ENCODE data around the gene TSHZ2.

Gene TSHZ2

GRCh38 chr20:53064935-53065334, 92.8 kb downstream of the TSHZ2 start:
- no peak for DNase-seq (ENCODE audit: low spot score)

GRCh38 chr20:53068241-53068640, 96.1 kb downstream of the TSHZ2 start:
- DNase-seq (ENCODE audit: low spot score), result no peak

DNA sequence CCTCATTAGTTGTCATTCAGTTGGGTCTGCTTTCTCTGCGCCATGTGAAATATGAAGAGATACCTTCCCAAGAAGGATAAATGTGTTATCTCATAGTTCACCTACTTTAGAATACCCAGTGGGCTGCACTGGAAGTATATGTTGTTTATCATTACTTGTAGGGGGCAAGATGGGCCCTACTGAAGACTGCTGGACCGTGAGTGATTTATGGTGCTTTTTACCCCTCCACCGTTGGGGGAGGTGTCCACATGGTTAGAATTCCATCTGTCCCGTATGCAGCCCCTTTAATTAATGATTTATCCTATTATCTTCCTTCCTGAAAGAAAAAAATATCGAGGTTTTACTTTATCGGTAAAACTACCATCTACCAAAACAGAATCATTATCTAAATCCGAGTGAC, 97.0 kb downstream of the TSHZ2 start:
- no peak for DNase-seq (ENCODE audit: low spot score)

DNA sequence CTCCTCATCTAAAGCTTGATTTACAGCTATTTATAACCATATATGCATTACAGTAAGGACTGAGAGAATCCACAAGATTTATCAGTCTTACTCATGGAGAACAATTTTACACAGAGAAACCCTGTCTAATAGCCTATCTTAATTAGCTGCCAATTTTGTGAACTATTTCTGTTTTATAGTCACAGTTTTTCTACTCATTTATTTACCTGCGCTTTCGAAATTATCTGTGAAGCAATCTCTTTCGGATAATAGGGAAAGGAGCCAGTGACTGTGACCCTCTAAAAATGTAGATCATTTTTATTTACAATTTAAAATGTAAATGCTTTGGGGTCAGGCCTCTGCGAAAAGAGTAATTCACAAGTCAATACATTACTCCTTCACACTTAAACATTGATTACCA, 98.1 kb downstream of the TSHZ2 start:
- DNase-seq (ENCODE audit: low spot score), result no peak

GRCh38 chr20:53070706-53071392, 98.7 kb downstream of the TSHZ2 start:
- DNase-seq (ENCODE audit: low spot score), result no peak

DNA sequence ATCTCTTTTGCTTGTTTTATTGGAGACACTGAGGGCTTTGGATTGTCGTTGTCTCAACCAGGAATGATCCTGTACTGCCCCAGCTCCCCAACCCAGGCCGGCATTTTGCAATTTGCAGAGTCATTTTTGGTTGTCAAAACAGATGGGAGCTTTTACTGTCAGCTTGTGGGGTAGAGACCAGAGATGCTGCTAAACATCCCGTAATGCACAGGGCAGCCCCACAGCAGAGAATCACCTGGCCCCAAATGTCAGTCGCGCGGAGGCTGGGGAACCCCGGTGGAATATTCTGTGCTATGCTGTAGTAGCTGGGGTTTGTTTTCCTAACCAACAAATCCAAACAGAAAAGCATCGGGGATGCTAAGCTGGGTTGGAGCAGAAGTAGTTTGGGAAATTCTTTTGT, 99.7 kb downstream of the TSHZ2 start:
- DNase-seq (ENCODE audit: low spot score), result no peak

DNA sequence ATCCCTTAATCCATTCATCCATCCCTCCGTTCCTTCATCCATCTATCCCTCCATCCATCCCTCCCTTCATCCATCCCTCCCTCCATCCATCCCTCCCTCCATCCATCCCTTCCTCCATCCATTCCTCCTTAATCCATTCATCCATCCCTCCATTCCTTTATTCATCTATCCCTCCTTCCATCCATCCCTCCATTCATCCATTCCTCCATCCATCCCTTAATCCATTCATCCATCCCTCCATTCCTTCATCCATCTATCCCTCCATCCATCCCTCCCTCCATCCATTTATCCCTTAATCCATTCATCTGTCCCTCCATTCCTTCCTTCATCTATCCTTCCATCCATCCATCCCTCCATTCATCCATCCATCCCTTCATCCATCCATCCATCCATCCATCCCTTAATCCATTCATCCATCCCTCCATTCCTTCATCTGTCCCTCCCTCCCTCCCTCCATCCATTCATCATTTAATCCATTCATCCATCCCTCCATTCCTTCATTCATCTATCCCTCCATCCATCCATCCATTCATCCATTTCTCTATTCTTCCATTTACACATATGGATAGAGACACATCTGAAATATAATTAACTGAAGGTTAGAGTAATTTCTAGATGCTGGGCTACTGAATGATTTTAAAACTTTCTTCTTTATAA, 100.9 kb downstream of the TSHZ2 start:
- no peak for DNase-seq (ENCODE audit: low spot score)

DNA sequence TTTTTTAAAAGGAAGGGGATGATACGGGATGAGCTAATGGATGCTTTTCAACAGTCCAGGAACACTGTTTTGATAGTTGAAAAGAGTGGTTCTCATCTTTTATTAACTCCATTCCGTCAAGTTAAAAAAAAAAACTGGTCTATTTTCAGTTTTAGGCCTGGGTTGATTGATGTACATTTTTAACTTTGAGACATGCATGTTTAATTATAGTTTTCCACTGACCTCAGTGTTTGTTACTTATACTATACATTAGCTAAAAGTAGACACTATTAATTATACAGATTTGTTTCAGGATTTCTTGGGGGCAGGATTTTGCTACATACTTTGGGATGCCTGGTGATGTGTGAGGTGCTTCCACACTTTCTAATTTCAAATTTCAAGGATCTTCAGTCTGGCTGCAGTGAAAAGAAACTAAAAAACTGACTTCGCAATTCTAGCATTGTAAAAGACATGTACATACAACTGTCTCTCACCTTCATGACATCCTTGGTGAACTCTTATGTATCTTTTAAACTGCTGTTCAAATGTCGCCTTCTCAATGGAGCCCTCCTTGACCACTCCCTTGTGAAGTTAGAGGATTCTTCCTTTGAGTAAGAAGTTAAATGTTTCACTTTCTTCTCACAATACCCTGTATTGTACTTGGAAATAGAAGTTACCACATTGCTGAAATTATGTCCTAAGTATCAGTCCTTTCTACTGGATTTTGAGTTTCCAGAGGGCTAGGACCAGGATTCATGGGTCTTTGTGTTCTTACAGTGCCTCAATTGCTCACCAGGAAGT, 101.7 kb downstream of the TSHZ2 start:
- DNase-seq (ENCODE audit: low spot score), result no peak

DNA sequence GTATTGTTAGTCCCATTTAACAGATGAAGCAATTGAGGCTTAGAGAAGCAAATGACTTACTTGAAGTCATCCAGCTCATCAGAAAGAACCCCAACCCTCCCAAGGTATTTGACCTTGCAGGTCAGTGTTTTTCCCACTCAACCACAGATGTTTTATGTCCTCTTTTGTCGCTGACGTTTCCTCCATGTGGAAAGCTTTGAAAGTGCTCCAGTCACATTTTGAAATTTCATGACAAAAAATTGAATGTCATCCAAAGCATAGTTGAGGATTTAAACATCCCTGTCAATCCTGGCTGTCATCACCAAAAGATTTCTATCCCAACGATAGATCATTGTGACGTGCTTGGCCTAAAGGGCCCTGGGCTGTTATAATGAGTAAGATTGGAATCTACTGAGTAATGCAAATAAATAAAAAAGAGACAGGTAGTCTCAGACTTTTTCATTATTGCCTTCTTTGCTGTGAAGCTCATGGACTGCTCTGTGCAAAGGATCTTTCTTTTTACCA, 102.7 kb downstream of the TSHZ2 start:
- DNase-seq (ENCODE audit: low spot score), result no peak

- DNase-seq (ENCODE audit: low spot score), result no peak
Measured at GRCh38 chr20:53076668-53077067, 104.5 kb downstream of the TSHZ2 start.

GRCh38 chr20:53077373-53078205, 105.4 kb downstream of the TSHZ2 start:
- DNase-seq (ENCODE audit: low spot score), result no peak

GRCh38 chr20:53078761-53079160, 106.6 kb downstream of the TSHZ2 start:
- DNase-seq (ENCODE audit: low spot score), result no peak

GRCh38 chr20:53079261-53079691, 107.1 kb downstream of the TSHZ2 start:
- DNase-seq (ENCODE audit: low spot score), result no peak

GRCh38 chr20:53079828-53080686, 107.9 kb downstream of the TSHZ2 start:
- no peak for DNase-seq (ENCODE audit: low spot score)

GRCh38 chr20:53080687-53080962, 108.5 kb downstream of the TSHZ2 start:
- DNase-seq (ENCODE audit: low spot score), result no peak

GRCh38 chr20:53080969-53081871, 109.1 kb downstream of the TSHZ2 start:
- DNase-seq (ENCODE audit: low spot score), result no peak

- DNase-seq (ENCODE audit: low spot score), result no peak
Measured at GRCh38 chr20:53081916-53082863, 110.0 kb downstream of the TSHZ2 start.

GRCh38 chr20:53083411-53083810, 111.3 kb downstream of the TSHZ2 start:
- no peak for DNase-seq (ENCODE audit: low spot score)

DNA sequence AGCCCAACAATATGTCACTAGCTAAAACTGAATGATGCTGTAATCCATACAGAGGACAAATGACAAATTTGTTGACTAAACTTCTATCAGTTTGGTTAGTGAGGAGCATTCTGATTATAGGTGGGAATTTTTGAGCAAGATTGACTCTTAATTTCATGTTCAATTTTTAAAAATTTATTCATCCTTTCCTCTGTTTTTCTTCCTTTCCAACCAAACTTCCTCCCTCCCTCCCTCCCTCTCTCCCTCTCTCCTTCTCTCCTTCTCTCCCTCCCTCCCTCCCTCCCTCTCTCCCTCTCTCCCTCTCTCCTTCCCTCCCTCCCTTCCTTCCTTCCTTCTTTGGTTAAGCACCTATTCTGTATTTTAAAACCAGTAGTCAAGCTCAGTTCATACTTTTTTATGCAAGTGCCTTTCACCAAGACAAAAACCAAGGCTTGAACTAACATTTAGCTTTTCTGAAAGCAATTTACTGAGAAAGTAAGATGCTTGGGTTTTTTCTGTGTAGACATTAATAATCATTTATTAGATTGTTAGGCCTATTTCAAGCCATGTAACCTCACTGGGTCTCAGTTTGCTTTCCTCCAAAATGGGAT, 112.3 kb downstream of the TSHZ2 start:
- DNase-seq (ENCODE audit: low spot score), result no peak

Measured in left forelimb (tissue), 1 donor.